GM19395 (cell line): ENCODE data around the gene NEK4.

Experiments
- ATAC-seq: cut with Tn5 transposase; IDR thresholded peaks from one replicate; pipeline ENCODE4 v1.9.1; 2021; ENCODE audit warnings: mild to moderate bottlenecking, moderate library complexity; ENCODE audit not compliant: unreplicated experiment

Gene NEK4

DNA sequence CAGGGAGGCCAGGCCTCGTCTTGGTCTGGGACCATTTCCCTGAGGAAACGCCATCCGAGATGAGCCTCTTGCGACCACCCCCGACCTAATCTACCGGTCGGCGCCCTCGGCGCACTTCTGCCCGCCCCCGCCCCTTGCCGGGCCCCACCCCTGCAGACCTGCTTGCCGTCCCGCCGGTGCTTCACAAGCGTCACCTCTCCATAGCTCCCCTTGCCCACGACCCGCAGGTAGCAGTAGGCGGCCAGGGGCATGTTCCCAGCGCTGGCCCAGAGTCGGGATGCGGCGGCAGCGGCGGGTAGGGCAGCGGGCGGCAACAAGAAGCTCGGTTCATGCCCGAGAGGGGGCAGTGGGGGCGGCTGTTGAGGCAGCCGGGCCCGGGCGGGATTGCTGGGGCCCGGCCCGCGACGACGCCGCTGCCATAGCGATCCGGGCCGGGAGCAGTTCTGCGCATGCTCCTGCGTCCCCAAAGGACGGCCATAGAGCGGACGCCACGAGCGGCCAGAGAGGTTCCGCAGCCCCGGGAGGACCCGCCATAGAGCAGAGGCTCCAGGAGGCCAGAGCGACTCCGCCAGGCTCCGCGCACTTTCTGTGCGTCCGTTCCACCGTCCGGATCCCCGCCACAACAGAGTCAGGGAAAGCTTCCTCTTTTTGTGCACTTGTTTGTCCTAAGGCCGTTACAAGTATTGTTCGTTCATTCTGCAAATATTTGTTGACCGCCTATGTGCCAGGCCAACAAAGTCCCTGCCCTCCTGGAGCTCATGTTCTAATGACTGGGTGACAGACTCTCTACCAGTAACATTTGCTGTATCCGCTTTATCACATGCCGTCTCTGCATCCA, at the start of gene NEK4:
TSS of gene NEK4 (minus strand) at position 445 of the 838 bp plus-strand sequence. CDS start at position 251, 194 bp downstream.
- ATAC-seq = peak; percentile 94

- ATAC-seq = no peak
These were observed 49.2 kb upstream of the NEK4 start for GRCh38 chr3:52819936-52820335.

DNA sequence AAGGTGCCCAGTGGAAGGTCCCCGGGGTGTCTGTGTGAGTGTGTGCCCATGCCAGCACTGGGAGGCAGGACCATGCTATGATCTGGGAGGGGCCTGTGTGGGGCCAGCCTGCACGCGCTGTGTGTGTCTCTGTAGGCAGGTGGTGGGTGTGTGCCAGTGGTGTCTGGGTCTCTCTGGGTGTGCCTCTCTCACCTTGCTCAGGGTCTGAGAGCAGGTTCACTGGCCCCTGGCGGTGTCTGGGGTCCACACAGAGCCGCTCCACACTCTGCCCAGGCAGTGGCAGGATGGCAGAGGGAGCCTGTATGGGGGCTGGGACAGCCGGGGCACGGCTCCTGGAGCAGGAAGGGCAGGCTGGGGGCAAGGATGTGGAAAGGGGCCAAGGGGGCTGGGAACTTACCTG, 47.1 kb upstream of the NEK4 start:
- ATAC-seq = no peak

DNA sequence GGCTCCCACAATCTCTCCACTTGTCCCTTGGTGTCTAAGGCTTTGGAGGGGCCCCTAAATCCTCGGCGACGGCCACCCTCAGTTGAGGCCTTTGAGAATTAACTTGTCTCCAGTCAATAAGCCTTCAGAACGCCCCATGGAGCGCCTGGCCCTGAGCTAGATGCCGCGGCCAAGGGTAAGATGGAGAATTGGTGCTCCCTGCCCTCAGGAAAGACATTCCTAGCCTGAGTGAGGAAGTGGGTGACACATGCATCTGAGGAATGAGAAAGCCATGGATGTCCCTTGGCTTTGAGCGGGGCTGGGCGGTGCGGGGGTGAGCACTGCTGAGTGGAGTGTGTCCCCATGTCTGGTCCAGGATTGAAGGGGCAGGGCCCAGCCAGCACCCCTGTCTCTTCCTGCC, 46.5 kb upstream of the NEK4 start:
- ATAC-seq = no peak

GRCh38 chr3:52816654-52817053, 45.9 kb upstream of the NEK4 start:
- no peak for ATAC-seq

GRCh38 chr3:52816199-52816598, 45.5 kb upstream of the NEK4 start:
- no peak for ATAC-seq

DNA sequence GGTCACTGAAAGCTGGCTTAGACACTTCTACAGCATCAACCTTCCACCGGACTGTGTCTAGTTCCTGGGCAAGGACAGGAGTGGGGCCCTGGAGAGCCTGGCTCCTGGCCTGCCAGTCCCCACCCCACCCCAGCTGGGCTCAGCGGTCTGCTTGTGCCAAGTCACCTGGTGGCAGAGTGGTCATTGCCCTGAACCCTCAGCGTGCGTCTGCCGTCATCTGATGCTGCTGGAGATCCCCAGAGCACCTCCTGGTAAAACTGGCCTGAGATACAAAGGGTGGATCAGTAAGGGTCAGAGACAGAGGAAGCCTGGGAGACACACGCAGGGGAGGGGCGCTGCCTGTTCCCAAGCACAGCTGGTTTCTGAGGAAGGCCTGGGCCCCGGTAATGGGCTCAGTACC, 43.1 kb upstream of the NEK4 start:
- no peak for ATAC-seq

DNA sequence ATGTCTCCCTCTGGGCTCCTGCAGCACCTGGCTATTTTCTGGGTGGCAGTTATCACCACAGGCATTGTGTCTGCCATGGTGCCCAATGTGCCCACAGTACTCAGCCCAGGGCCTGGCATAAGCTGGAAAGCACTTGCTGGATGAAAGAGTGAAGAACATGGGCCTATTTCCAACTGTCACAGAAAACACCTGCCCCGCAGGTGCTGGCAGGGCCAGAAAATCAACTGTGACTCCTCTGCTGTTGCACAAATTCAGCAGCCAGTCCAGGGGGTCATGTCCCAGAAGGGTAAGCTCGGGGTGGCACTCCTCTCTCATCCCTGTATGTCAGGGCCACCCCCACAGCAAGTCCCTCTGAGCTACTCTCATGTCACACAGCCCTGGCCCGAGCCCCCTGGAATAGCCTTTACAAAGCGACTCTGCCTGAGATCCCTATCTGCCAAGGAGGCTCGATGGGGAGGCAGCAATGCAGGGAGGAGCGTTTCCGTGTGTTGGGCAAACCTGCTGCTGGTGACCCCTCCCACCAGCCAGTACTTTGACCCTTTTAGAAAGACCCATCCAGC, 40.8 kb upstream of the NEK4 start:
- ATAC-seq = no peak

GRCh38 chr3:52810923-52811322, 40.2 kb upstream of the NEK4 start:
- ATAC-seq = no peak

- no peak for ATAC-seq
These were observed 39.1 kb upstream of the NEK4 start for GRCh38 chr3:52809662-52810377.

DNA sequence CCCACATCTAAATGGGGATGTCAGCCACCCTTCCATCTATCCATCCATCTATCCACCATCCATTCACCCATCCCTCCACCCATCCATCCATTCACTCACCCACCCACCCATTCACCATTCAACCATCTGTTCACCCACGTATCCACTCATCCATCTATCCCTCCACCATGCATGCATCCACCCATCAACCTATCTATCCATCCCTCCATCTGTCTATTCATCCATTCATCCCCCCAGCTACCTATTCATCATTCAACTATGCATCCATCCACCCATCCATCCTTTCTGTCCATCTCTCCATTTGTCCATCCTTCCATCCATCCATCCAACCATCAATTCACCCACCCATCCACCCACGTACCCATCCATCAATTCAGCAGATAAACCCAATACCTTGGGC, 38.4 kb upstream of the NEK4 start:
- no peak for ATAC-seq

DNA sequence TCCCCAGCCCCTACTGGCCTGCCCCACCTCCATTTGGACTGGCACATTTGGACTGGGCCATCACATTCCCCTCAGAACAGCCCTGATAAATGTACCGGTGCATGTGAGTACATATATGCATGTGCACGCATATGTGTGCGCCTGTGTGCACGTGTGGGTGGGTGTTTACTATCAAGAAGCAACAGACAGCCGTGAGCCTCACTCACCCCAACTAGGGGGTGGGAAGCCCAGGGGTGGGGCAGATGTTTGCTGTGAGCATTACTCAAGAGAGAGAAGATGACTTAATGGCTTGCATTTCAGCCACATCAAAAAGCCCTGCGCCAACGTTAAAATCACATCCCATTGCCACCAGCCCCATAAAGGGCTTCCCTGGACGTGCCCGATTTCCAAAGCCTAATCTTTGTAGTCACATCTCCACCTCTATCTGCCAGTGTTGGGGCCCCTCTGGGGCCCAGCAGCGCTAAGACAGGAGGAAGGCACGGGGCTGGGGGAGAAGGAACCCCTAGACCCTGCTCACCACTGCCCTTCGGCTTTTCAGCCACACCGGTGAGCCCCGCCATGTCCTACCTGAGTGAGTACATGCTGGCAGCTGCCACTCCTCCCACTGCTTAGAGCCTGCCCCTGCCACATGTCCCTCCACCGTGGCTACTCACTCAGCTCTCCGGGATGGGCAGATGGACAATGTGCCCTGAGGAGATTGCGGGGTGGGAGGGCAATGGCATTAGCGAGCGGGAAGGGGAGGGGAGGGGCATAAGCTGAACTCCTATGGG, 34.7 kb upstream of the NEK4 start:
- no peak for ATAC-seq

- ATAC-seq = no peak
These were observed 31.1 kb upstream of the NEK4 start for GRCh38 chr3:52801839-52802238.

GRCh38 chr3:52800079-52800478, 29.3 kb upstream of the NEK4 start:
- no peak for ATAC-seq

GRCh38 chr3:52798978-52799476, 28.3 kb upstream of the NEK4 start:
- no peak for ATAC-seq

GRCh38 chr3:52798376-52798977, 27.7 kb upstream of the NEK4 start:
- no peak for ATAC-seq

- no peak for ATAC-seq
These were observed 25.7 kb upstream of the NEK4 start for GRCh38 chr3:52796411-52796810.

DNA sequence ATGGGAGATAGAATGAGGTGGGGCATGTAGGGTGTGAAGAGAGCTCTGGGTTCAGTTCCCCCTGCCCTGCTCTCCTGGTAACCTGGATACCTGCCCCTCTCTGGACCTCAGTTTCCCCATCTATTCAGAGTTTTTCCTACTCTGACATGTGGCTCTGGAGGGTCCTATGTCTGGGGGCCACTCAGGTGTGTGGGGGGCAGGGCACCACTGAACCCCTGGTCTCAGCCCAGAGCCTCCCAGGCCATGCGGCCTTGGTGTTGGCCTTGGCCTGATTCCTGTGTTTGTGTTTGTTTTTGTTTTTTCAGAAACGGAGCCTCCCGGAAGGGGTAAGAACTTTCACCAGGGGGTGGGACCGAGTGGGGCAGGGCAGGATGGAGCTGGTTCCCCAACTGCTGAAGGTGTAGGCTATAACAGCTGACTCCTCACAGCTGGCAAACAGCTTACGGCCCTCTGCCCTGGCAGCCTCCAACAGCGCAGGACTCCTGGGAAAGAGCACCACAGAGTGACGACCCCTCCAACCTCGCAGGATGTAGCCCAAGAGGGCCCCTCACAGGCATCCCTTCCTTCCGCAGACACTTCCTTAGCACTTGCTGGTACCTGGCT, 24.7 kb upstream of the NEK4 start:
- ATAC-seq = no peak

GRCh38 chr3:52794612-52795099, 23.9 kb upstream of the NEK4 start, which contains the start of gene ITIH3:
TSS of gene ITIH3 (plus strand) at chr3:52794796. CDS start at chr3:52794804, 8 bp downstream.
- no peak for ATAC-seq
